CD4-positive, alpha-beta T cell treated with Interleukin-6 for 4 hours (primary cell): ENCODE measurements around the gene DDX5.

ENCODE experiments used
- DNase-seq: peaks from one replicate; pipeline ENCODE4 v3.0.0-alpha.2; 2020; ENCODE audit warnings: mixed read lengths

Gene DDX5

DNA sequence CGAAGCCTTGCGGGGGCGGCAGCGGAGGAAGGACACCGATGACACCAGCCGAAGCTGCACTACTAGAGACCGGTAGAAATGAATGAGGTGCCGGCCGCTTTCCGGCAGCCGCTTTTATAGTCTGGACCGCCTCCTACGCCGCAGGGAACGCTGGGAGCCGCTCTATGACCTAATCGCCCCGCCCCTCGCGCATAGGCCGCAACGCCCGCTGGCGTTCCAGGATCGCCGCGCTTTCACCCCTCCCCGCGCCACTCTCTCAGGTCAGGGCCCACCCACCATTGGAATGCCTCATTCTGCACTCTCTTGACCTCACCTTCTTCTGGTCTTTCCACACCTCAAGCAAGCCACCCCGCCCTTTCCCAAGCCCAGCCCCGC lies at the start of gene DDX5:
TSS of gene DDX5 (minus strand) at position 89 of the 375 bp plus-strand sequence. CDS start 170 bp downstream, outside the sequence.
- DNase-seq, result peak; percentile 98

DNA sequence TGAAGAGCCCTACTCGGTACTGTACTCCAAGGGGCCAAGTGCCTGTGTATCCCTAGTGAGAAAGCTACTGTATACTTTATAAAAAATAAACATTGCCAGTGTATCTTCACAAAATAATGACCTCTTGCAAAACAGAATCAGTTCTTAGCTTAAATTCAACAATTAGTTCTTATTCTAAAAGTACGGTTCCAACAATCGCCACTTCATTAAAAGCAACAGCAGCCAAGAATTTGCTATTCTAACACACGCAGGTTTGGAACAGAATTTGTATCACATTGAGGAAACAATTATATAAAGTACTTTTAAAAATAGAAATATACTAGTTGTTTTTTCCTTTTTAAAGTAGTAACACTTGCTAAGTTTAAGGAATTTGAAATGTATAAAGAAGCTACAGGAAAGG lies 49.2 kb upstream of the DDX5 start:
- no peak for DNase-seq

DNA sequence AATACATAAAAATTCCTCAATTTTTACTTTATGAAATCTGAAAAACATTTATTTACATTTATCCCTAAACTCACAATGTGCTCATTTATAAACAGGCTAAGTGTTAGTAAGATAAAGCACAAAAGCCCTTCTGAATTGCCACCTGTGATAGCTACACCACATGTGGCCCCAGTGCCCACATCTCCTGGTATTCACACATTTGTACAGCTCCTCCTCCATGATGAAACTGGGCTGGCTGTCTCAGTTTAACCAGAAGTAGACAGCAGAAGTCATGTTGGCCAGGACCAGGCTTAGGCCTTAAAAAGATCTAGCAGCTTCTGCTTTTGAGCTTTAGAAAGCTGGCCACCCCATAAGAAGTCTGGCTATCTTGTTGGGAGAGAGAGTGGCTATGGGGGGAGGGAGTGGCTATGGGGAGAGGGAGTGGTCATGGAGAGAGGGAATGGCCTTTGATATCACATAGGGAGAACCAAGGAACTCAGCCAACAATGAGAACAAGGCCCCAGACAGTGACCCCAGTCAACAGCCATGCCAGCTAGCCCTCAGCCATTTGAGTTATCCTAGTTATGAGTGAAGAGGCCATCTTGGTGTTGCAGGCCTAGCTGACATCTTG lies 48.0 kb upstream of the DDX5 start:
- no peak for DNase-seq

DNA sequence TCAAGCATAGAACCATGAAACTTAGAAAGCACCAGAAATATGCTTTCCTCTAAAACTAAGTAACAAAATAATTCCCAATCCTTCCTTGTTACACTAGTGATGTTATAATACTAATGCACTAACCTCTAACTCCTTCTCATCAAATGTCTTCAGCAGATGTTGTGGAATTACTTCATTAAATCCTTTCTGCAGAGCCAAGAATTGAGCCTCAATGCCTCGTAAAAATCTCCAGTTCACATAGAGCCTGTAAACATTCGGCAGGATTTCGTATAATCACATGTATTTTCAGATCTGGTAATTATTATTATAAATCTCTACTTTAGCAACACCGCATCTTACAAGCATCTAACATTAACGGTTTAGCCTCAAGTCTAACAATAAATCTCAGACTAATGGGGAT lies 45.4 kb upstream of the DDX5 start:
- DNase-seq, result no peak

DNA sequence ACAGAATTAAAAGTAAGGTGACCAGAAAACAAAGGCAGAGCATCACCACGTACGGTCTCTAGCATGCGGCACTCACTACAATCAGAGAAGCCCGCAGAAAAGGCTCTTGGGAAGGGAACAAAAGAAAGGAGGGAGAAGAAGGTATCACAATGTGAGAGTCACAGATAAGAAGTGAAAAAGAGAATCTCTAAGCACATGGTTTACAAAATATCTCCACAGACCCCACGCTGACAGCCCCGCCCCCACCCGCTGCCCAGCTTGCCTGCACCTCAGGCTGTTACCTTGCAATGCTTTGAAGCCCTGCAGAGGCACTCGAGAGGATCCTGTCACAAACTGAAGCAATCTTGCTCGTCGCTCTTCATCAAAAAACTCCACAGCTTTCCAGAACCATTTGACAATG lies 41.2 kb upstream of the DDX5 start:
- DNase-seq, result no peak

DNA sequence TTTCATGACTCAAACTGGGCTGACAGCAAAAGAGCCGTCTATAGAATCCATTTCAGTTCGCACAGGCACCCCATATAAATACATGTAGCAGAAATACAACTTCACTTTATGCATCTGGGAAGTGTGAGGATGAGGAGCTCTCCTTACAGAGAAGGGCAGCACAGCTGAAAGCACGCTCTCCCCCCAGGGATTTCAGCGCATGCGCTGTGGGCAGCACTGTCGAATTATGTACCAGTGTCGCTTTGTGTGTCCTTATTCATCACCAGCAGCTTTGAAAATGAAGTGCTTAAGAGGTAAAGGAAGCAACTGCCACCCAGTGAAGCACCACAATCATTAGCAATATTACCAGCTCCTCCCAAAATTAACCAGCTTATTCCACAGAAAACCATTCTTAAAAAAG lies 40.6 kb upstream of the DDX5 start:
- DNase-seq, result no peak

DNA sequence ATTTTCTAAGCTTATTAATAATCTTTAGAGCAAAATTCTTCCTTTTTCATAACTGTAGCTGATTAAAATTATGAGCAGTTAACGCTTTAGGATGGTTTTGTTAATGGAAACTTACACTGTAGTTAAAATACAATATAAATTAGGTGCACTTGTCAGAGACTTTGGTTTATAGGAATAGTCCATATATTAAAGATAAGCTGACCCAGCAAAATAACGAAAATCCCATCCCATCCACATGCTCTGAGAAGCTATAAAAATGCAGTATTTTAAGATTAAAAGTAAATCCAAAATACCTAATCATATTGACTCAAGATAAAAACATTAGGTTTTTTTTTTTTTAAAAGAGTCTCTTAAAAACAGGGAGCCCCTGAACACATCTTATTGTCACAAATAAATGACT lies 38.7 kb upstream of the DDX5 start:
- DNase-seq, result no peak

DNA sequence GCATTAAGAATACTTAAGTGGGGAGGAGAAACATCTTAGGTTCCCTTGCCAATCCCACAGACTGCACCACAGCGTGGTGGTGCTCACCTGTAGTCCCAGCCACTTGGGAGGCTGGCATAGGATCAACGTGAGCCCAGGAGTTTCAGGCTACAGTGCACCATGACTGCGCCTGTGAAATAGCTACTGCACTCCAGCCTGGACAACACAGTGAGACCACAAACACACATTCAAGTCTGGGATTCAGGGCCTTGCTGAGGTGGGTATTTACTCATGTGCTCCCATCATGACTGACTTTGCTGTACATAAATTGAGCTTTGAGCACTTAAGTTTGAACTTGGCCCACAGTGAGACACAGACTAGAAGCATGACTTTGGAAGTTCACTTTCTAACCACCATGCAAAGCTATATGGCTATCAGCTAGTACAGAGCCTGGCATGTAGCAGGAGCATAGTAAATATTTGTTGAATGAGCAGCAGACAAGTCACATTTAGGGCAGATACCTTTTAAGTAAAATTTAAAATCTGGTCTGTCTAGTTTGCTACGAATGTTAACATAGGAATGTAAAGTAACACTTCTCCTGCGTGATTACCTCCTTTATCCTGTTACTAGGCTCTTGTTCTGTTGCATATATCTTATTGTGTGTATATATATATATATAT lies 34.2 kb upstream of the DDX5 start:
- no peak for DNase-seq

DNA sequence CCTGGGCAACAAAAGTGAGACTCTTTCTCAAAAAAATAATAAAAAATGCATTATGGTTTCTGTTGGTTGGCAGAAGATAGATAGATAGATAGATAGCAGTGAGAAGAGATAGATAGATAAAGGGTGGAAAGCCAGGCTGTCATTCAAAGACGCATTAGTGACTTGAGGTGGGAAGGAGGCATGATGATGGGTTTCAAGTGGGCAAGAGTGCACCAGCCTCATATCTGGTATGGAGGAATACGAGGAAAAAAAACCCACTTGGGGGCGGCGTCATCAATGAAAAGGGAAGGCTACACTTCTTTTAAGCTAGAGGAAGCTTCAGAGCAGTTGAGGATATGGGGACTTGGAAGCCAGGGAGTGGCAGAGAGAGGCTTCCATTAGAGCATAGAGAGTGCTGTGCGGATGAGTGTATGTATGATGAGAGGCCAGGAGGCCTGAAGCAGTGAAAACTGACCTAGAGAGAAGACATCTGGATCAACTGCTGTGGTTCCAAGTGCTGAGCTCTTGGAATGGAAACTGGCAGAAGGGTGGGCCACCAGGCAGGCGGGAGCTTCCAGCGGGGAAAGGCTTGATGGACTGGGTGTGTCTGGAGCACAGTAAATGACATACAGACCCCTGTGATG lies 32.5 kb upstream of the DDX5 start:
- no peak for DNase-seq

DNA sequence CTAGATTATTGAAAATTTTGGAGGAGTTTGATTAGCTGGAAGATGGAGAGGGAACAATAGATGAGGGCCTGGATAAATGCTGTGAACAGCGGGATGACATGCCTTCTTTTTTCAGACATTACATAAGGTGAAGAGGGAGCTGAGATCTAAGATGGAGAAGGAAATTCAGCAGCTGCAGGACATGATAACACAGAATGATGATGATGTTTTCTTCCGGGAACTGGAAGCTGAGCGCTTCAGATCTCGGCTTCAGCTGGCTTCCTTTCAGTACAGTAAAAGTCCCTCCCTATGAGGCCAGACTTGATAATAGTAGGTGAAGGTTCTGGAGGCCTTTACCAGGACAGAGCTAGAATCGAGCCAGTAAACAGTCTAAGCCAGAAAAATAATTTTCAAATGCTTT lies 31.4 kb upstream of the DDX5 start:
- DNase-seq, result no peak

DNA sequence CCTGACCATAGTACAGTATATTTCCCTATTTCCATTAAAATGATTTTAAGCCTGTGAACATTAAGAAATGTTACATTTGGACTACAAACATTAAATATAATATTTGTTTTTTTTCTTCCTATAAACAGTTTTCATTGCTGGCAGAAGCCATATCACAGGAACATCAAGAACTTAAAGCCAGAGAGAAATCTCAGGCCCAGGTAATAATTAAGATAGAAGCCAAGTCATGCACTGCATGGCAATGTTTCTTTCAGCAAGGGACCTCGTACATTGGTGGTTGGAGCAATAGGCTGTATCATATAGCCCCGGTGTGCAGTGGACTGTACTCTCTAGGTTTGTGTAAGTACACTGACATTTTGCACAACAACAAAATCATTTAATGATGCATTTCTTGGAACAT lies 30.8 kb upstream of the DDX5 start:
- DNase-seq, result no peak

DNA sequence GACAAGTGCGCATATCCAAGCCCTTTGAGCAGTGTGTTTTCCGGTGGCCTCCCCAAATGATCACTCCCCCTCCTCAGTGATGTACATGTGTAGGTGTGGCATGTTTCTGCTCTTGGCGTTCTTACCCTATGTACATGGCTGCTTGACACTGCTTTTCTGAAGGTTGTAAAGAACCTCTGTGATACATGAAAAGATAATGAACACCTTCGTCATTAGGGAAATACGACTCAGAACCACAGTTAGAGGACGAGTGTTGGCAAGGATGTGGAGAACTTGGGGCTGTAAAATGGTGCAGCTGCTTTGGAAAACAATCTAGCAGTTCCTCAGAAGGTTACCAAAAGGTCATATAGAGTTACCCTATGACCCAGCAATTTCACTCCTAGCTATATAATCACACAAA lies 29.3 kb upstream of the DDX5 start:
- no peak for DNase-seq

DNA sequence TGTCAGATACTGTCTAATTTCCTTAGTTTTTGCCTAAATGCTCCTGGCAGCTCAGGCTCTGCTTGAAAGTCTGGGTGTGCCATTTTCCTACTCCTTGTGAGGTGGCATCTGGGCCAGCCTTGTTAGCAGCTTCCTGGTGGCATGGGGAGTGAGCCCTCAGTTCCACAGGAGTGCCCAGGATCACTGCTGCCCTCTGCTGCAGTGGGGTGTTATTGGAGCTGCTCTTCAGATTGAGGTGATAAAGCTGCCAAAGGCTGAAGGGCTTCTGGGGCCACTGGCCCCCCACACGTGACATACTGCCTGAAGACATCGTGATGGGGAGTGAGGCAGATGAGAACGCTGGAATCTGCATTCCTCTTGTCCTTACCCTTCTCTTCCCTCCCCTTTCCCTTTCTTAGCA lies 28.1 kb upstream of the DDX5 start:
- peak; percentile 10 for DNase-seq

DNA sequence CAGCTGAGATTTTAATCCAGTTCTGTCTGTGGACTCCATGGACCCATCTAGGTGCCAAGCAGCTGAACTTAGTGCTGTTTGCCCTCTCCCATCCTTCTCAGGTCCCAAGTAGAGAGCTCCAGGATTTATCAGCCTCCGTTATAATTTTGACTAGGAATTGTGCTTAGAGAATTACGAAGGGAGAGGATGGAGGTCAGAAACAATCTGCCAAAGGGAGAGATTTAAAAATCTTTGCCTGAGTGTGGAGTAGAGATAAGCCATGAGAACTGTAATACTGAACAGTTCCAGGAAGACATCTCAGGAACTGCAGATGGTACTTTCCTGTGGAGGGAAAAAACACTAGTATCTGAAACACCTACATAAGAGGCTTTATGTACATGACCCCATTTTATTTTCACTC lies 27.7 kb upstream of the DDX5 start:
- DNase-seq, result no peak

DNA sequence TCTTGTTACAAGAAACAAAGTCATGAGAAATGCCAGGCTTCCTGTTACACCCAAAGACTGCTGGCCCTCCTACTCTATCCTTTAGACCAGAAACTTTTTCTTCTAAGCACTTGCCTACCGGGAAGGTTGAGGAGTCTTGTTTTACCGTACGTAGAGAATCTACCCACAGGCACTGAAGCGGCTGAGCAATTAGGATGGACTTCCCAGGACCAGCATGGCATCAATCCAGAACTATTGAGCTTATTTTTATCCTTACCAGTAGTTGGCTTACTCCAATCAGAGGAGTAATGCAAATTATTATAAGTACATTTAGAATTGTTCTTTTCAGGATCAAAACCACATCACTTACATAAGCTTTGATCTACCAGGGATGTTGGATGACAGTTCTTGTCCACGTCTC lies 26.3 kb upstream of the DDX5 start:
- no peak for DNase-seq

DNA sequence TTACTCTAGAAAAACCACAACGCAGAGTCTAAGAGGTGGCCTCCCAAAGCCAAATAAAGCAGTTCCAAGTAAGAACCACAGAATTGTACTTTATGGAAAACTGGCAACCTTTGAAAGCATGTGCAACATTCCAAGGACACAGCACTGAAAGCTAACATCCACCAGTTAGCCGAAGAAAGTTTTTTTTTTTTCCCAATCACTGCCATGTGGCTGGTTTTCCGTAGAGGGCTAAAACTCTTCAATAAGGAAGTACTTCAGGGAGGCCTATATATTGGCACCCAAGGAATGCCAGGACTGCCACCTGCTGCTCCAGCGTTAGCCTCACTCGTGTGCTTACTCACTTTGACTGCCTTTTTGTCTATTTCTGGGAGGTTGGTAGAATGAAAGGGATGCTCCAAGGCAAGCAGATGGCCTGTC lies 25.9 kb upstream of the DDX5 start:
- DNase-seq, result no peak

DNA sequence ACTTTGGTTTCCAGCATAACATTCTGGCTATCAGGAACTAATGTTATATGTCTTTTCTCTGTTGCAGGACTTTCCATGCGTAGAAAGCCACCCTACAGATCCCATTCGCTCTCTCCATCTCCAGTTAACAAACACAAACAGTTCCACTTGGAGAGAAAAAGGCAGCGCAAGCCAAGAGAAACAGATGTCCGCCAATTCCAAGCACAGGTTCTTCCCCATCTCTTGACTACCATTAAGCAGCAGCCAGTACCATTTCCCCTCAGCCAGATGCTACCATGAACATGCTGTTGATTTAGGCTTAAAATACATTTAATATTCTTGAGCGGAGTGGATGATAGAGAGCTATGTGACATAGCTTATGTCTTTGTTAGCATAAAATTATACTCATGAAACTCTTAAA lies 23.1 kb upstream of the DDX5 start:
- no peak for DNase-seq

DNA sequence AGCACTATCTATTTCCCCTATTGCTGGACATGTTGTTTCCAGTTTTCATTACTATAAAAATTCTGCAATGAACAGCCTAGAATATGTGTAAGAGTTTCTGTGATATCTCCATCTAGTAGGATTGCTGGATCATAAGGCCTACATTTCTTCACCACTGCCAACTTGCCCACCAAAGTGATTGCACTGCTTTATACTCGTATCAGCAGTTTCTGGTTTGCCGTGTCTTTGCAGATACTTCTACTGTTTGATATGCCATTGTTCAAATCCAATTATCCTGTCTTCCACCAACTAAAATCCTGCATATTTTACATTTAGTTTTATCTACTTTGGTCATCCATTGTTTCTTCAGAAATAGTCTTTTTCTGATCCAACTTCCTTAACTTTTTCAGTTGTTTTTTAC lies 21.8 kb upstream of the DDX5 start:
- no peak for DNase-seq

DNA sequence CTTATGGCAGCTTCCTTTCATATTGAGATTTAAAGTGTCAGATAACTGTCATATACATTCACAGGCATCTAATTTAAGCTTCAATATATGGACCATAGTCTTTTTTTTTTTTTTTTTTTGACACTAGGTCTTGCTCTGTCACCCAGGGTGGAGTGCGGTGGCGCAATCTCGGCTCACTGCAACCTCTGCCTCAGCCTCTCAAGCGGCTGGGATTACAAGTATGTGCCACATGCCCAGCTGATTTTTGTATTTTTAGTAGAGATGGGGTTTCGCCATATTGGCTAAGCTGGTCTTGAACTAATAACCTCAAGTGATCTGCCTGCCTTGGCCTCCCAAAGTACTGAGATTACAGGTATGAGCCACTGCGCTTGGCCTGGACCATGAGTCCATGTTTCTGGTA lies 14.3 kb upstream of the DDX5 start:
- DNase-seq, result no peak

DNA sequence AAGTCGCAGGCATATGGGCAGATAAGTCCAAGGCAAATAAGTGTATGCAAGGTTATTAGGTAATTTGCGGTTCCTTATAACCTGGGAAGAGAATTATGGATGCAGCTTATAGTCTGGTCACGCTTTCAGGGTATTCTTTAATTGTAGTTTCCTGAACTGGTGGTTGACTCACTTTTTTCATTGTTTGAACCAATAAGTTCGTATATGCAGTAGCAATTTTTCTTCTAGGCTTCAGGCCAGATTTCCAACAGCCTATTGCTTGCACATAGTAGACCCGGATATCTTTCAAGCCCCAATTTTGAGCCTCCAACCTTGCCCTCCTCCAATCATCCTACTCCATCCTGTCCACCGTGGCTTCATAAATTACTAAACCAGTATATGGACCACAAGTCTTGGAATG lies 13.5 kb upstream of the DDX5 start:
- no peak for DNase-seq

DNA sequence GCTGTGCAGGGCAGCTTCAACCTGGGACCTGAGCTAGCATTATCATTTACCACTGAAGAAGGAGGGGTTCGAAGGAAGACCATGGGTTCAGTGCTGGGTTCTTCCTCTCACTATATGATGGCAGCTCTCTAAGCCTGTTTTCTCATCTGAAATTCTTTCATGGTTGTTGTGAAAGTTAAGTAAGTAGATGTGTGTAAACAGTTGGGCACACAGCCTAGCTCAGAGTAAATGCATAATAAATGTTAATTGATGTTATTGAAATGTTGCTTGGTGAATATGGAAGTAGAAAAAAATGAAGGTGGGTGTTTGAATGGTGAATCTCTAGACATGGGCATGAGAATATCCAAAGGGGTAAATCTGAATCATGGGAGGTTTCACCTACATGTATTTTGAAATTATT lies 9.7 kb upstream of the DDX5 start:
- DNase-seq, result no peak

DNA sequence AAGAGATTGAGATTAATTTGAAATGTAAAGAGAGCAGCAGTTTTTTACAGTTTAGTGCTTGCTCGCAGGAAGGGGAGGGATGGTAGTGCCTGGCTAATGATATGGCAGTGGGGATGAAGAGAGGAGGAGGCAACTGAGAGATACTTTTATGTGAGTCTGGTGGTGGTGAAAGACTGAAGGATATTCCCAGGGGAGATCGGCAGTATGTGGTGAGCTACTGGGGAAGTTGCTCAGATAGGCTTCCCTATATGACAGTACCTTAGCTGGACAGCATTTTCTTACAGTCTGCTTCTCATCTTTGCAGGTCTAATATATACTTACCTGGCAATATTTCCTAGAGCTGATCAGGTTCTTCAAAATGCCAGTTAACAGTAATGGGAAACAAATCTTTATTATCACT lies 9.3 kb upstream of the DDX5 start:
- DNase-seq, result no peak

DNA sequence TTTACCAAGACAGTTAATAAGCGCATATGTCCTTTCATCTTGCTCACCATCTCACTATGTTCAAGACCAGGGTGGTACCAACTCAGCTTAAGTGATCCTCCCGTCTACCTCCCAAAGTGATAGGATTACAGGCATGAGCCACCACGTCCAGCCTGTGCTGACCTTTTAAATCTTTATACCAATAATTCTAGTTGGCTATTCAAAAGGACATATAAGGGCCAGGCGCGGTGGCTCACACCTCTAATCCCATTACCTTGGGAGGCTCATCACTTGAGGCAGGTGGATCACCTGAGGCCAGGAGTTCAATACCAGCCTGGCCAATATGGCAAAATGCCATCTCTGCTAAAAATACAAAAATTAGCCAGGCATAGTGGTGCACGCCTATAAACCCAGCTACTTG lies 3.1 kb upstream of the DDX5 start:
- no peak for DNase-seq

DNA sequence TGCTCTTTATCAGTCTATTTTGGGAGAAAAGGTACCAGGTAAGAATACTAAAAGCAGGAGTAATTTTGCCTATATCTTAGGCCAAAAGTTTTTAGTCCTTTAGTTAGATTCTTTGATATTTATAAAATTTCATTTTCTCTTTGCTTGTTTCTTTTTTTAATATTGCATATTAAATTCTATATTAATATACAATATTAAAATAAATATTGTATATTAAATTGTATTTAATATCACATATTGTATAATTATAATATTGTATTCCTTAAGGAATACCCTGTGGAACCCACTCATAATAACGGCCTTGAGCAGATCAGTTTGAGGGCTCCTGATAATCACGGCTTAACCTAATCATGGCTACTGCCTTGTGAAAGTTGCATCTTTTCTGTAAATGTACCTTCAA lies 2.6 kb upstream of the DDX5 start:
- DNase-seq, result no peak

DNA sequence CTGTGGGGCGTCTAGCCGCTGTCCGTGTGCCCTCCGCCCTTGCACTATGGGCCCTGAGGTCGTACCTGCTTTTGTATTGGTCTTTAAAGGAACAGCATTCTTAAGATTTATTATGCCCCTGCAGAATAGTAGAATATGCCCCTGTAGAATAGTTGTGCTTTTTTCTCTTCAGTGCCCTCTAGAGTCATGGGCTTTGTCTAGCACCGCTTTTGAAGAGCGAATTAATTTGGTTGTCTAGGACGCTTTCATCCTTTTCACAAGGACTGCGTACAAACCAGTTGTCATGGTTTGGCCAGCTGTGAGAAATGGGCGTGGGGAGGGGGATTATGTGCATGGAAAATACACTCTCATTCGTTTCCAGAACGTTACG lies 1.3 kb upstream of the DDX5 start:
- peak; percentile 35 for DNase-seq
